ENCODE results near the gene OR8I2.
"Not testable (repeated sequence)": the region's sequence is repeated elsewhere in the genome, so short reads cannot be mapped to it uniquely, and the experiment has no call there.

OR8I2 gene

DNA sequence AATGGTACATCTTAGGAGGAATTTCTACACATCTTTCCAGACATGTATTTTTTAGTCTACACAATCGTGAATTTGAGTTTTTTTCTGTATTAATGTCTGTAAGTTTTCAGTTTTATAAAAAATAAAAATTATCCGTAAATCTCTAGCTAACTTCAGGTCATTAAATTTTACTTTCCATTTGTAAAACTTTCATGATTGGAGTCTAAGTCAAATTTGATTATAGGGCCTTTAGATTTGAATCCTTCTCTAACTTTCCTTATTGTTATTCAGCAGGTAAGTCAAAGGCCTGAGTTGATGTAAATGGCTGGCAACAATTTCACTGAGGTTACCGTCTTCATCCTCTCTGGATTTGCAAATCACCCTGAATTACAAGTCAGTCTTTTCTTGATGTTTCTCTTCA lies at the start of gene OR8I2:
OR8I2 (plus strand) TSS at position 301 of the 400 bp plus-strand sequence; CDS start at position 301, 0 bp downstream.
- no peak for DNase-seq

DNA sequence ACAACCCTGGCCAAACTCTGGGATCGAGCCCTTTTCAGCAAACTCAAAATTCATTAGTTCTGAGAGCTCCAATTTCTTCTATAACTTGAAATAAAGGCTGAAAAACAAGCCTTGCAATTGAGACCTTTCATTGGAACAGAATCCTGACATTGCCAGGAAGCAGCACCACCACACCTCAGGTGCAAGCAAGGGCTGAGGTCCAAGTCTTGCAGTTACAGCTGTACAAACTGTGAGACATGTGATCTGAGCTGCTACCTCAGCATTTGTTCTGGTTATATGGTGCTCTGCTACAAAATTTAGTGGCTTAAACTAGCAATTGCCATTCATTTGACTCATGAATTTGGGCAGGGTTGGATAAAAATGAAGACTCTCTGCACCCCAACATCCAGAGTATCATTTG lies 47.6 kb upstream of the OR8I2 start:
- no peak for DNase-seq

DNA sequence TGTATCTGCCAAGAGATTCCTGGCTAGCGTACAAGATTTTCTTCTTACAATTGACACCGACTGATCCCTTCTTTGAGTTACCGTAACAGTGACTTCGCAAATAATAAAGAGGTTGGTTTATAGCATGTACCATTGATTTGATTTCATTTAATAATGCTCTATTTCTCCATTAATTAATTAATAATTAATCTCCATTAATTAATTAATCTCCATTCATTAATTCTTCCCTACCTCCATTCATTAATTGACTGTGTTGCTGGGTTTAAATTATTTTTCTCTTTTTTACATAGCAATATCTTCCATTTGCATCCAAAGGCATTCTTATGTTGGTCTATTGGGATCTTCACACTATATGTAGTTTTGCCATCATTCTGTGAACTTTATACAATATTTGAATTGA lies 44.6 kb upstream of the OR8I2 start:
- no peak for DNase-seq

DNA sequence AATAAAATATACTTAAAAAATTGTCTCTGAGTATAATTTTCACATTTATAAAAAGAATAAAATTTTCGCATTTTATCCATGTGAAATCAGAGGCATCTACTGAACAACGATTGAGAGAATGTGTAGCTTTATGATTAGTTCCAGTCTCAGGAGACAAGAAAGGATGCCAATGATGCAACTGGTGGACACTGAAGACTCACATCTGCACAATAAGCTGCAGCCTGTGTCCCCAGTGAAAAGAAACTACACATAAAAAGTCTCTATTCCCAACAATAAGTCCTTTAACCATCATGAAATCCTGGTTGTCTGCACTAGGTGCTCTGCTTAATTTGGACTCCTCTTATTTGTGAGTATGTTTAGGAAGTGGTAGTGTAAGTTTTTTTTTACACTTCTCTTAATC lies 43.6 kb upstream of the OR8I2 start:
- no peak for DNase-seq

DNA sequence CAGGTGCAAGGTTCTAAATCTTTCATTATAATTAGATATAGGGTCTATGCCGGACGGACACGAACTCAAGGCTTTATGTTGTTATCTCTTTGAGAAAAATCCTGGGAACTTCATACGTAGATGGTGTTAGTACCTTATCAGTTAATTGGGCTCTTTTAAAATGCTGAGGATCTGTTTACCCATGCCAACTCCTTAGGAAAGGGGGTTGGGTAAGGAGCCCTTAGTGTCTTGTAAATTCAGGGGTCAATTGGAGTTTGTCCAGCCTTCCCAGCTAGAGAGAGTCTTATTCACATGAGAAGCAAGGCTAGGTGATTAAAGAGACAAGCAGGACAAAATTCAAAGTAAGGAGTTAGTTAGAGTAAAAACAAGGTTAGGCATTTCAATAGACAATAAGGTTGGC lies 36.7 kb upstream of the OR8I2 start:
- DNase-seq: not testable (repeated sequence)

DNA sequence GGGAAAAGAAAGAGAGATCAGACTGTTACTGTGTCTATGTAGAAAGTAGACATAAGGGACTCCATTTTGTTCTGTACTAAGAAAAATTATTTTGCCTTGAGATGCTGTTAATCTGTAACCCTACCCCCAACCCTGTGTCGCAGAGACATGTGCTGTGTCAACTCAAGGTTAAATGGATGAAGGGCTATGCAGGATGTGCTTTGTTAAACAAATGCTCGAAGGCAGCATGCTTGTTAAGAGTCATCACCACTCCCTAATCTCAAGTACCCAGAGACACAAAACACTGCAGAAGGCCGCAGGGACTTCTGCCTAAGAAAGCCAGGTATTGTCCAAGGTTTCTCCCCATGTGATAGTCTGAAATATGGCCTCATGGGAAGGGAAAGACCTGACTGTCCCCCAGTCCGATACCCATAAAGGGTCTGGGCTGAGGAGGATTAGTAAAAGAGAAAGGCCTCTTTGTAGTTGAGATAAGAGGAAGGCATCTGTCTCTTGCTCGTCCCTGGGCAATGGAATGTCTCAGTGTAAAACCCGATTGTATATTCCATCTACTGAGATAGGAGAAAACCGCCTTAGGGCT lies 35.4 kb upstream of the OR8I2 start:
- not testable (repeated sequence) for DNase-seq

DNA sequence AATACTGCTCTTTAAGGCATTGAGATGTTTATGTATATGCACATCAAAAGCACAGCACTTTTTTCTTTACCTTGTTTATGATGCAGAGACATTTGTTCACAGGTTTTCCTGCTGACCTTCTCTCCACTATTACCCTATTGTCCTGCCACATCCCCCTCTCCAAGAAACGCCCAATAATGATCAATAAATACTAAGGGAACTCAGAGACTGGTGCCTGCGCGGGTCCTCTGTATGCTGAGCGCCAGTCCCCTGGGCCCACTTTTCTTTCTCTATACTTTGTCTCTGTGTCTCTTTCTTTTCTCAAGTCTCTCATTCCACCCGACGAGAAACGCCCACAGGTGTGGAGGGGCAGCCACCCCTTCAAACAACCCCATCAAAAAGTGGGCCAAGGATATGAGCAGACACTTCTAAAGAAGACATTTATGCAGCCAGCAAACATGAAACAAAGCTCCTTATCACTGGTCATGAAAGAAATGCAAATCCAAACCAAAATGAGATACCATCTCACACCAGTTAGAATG lies 34.8 kb upstream of the OR8I2 start:
- DNase-seq: not testable (repeated sequence)

DNA sequence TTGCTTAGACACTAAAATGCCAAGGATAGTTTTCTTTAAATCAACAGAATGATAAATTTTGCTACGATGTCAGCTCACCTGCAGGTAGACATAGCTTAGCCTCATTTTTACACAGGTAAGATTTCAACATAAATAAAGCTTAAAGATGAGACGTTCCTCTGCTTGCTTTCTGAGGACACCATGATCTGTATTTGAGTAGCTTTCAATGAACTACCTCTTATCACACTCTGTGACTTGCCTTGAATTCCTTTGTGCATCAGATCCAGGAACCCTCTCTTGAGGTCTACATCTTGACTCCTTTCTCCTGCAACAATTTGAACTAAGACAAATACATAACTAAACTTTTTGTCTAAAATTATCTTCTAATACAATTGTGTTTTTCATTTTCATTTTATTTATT lies 26.1 kb upstream of the OR8I2 start:
- DNase-seq: no peak

DNA sequence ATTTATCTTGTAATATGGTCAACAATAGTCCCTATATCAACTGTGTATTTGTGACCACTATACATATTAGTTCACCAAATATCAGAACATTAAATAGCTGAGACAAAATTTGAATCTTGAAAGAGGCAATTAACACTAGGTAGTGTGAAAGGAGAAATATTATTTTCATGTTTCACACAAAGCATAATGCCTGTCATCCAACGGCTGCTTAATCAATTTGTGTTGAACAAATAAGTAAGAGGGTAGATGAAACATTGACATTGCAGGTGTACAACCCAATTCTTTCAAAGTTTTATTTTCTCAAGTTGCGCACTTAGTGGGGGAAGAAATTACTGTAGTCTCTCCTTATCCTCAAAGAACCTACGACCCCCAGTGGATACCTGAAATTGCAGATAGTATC lies 3.4 kb upstream of the OR8I2 start:
- DNase-seq: no peak

DNA sequence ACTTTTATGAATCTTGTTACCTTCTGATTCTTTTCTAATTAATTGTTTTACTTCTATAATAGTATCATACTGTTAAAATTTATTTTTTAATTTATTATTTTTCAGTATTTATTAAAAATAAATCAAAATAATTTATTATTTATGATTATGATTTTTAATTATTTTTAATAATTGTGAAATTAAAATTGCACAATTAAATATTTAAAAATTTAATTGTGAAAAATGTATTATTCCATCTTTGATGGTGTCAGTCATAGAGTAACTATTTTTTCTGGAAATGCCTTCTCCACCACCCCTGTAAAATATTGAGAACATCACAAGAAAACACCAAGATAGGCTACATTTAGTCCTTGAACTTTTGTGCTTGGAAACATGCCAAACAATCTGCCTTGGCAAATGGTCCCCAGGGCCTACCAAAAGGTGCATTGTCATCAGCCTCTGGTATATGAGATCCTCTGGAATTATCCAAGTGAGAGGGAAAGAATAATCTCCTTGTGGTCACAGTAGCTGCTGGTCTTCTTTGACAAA lies 10.2 kb downstream of the OR8I2 start, which contains the start of gene OR8H2:
OR8H2 (plus strand) TSS at position 478 of the 528 bp plus-strand sequence. CDS start 1,356 bp downstream, outside the sequence.
- no peak for DNase-seq

DNA sequence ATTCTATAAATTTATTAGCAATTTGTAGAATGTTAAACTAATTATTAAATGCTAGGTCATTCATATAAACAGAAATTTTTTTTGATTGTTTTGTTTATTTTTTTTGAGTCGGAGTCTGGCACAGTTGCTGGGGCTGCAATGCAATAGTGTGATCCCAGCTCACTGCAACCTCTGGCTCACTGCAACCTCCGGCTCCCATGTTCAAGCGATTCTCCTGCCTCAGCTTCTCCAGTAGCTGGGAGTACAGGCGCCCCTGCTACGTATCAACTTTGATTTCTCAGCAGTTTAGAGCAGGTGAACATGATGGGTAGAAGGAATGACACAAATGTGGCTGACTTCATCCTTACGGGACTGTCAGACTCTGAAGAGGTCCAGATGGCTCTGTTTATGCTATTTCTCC lies 29.0 kb downstream of the OR8I2 start, which contains the start of gene OR8H3:
OR8H3 (plus strand) TSS at position 301 of the 400 bp plus-strand sequence; CDS start at position 301, 0 bp downstream.
- no peak for DNase-seq

DNA sequence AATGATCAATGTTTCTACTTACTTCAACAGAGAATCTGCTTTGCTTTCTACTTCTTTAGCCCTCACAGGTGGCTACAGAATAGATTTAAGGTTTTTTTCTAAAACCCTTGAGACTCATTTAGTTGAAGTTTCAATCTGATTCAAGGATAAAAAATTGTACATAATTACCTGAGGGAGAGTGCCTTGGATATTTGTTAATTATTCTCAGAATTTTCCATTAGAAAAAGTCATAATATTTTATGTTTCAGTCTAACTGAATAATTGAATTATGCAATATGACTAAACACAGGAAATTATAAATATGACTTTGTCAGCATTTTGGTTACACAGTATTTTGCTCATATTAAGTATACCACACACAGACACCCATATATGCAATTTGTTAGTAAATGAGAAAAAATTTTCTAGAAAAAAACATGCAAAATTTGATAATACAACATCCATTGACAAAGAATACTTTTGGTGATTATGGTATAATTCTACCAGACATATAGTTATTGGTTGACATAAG lies 47.1 kb downstream of the OR8I2 start, which contains the start of gene OR8J3:
OR8J3 (minus strand) TSS at position 51 of the 511 bp plus-strand sequence. CDS start 2,483 bp downstream, outside the sequence.
- DNase-seq: no peak

DNA sequence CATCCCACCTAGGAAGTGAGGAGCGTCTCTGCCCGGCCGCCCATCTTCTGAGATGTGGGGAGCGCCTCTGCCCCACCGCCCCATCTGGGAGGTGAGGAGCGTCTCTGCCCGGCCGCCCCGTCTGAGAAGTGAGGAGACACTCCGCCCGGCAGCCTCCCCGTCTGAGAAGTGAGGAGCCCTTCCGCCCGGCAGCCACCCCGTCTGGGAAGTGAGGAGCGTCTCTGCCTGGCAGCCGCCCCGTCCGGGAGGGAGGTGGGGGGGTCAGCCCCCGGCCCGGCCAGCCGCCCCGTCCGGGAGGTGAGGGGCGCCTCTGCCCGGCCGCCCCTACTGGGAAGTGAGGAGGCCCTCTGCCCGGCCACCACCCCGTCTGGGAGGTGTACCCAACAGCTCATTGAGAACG lies 50.6 kb downstream of the OR8I2 start:
- not testable (repeated sequence) for DNase-seq

Data from activated CD4-positive, alpha-beta T cell treated with anti-CD3 and anti-CD28 coated beads for 48 hours (primary cell).